Measurements from ENCODE around the gene ARRB1. TPM values are rescaled to one million over a fixed set of nuclear protein-coding genes. Genes with fewer than 3 reads are reported as not detected.
"Not testable (repeated sequence)": the region's sequence is repeated elsewhere in the genome, so short reads cannot be mapped to it uniquely, and the experiment has no call there.

Gene ARRB1
- total and polyA plus RNA-seq, 5 experiments from 2014 or later, result 7.6 to 65.3 (median 12.2) TPM

- POLR2A ChIA-PET, result interaction anchor here (0.7 to 8.0 kb wide), 8 partner anchors 14 to 112 kb away, joined by 3 to 73 read pairs (median 6); partner anchors contain the start of gene ARRB1
- ATAC-seq, result peak; percentile 79 to 90
- no peaks in the 10 kb centered on the region for H3K9me3 Mint-ChIP-seq
Measured at GRCh38 chr11:75384438-75385080, 33.1 kb upstream of the ARRB1 start.

GRCh38 chr11:75383246-75383645, 31.8 kb upstream of the ARRB1 start:
- peak overlapping the region; percentile 84 to 96 (median 92) for H3K27ac Mint-ChIP-seq
- H3K9me3 Mint-ChIP-seq, result no peaks in the 10 kb centered on the region
- peaks cover 13 to 28% (median 27%) of the 10 kb centered on the region in 4 donors for H3K4me1 Mint-ChIP-seq
- peak overlapping the region in 9 of 10 donors; percentile 1 to 90 (median 59) for H3K4me3 Mint-ChIP-seq
- peak in 9 of 10 donors; percentile 27 to 74 (median 40) for DNase-seq
- H3K36me3 Mint-ChIP-seq, result no peaks in the 10 kb centered on the region
- peak; percentile 81 to 82 for ATAC-seq
- no peaks in the 10 kb centered on the region for H3K27me3 Mint-ChIP-seq
- POLR2A ChIA-PET, result interaction anchor here (0.7 to 8.0 kb wide), 9 partner anchors 28 to 142 kb away, joined by 3 to 73 read pairs (median 12); partner anchors contain the start of genes ARRB1 and GDPD5

More at GRCh38 chr11:75384438-75385080, 33.1 kb upstream of the ARRB1 start:
- Mint-ChIP-seq H3K36me3 (no peaks in the 10 kb centered on the region), H3K27ac (peak overlapping the region in 9 of 10 donors; percentile 82 to 96 (median 92)), H3K4me3 (peak overlapping the region in 9 of 10 donors; percentile 57 to 90 (median 81)), H3K27me3 (no peaks in the 10 kb centered on the region), H3K4me1 (peaks cover 13 to 28% (median 27%) of the 10 kb centered on the region in 4 donors)
- peak; percentile 57 to 87 (median 76) for DNase-seq

DNA sequence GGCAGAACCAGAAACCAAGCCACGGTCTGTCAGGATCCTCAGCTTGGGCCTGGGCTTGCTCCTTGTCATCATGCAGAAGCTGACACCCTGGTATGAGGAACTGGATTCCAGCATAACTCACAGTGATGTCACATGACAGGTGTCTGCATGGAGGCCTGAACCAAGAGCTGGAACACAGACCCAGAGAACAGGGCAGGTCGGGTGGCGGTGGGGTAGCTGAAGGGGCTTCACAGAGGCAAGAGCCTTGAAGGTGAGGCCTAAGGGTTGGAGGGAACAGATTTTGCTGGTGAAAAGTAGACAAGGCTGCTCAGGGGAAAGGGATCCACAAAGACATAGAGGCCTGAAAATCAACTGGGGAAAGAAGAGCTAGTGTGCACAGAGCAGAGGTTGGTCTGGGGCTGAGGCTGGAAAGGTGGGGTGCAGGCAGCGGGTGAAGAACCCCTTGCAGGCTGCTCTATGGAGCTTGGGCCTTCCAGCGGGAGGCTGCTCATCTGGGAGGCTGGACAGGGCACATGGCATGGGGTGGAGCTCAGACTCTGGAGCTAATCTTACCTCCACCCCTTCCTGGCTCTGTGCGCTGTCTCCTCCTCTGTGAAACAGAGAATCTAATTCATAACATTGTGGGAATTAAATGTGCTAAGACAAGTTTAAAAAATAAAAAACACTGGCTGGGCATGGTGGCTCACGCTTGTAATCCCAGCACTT, 29.4 kb upstream of the ARRB1 start:
- no peaks in the 10 kb centered on the region for H3K36me3 Mint-ChIP-seq
- H3K4me1 Mint-ChIP-seq, result peaks cover 13 to 29% (median 28%) of the 10 kb centered on the region in 4 donors
- no peaks in the 10 kb centered on the region for H3K27me3 Mint-ChIP-seq
- ATAC-seq (no peak), DNase-seq (no peak)
- peak overlapping the region in 1 of 10 donors; percentile 1 for H3K4me3 Mint-ChIP-seq
- H3K27ac Mint-ChIP-seq, result peak overlapping the region in 9 of 10 donors; percentile 28 to 88 (median 68)
- H3K9me3 Mint-ChIP-seq, result no peaks in the 10 kb centered on the region
- POLR2A ChIA-PET, result interaction anchor here (0.8 to 8.0 kb wide), 7 partner anchors 18 to 104 kb away, joined by 3 to 73 read pairs (median 4); partner anchors contain the start of gene ARRB1

- POLR2A ChIA-PET, result interaction anchor here (0.8 to 8.0 kb wide), 5 partner anchors 18 to 104 kb away, joined by 3 to 73 read pairs (median 4); partner anchors contain the start of gene ARRB1
- ATAC-seq (no peak), DNase-seq (no peak)
- Mint-ChIP-seq H3K27me3 (no peaks in the 10 kb centered on the region), H3K9me3 (no peaks in the 10 kb centered on the region), H3K4me3 (no peak overlapping the region), H3K36me3 (no peaks in the 10 kb centered on the region), H3K4me1 (peaks cover 15 to 29% (median 28%) of the 10 kb centered on the region in 4 donors), H3K27ac (peak overlapping the region in 3 of 10 donors; percentile 45 to 84 (median 68))
Measured at GRCh38 chr11:75380245-75380644, 28.8 kb upstream of the ARRB1 start.

DNA sequence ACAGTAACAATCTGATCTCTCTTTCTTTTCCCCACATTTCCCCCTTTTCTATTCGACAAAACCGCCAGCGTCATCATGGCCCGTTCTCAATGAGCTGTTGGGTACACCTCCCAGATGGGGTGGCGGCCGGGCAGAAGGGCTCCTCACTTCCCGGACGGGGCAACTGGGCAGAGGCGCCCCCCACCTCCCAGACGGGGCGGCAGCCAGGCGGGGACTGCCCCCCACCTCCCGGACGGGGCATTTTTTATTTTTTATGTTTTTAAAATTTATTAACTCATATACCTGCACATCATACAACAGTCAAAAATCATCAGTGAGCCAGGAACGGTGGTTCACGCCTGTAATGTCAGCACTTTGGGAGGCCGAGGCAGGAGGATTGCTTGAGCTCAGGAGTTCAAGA, 27.3 kb upstream of the ARRB1 start:
- H3K4me1 Mint-ChIP-seq, result peaks cover 15 to 18% (median 17%) of the 10 kb centered on the region in 4 donors
- H3K27me3 Mint-ChIP-seq, H3K9me3 Mint-ChIP-seq, DNase-seq, H3K36me3 Mint-ChIP-seq, H3K4me3 Mint-ChIP-seq, H3K27ac Mint-ChIP-seq, ATAC-seq: not testable (repeated sequence)
- POLR2A ChIA-PET, result interaction anchor here (0.7 kb wide), 1 partner anchor 27 kb away, joined by 8 read pairs; no protein-coding TSS in a partner anchor

DNA sequence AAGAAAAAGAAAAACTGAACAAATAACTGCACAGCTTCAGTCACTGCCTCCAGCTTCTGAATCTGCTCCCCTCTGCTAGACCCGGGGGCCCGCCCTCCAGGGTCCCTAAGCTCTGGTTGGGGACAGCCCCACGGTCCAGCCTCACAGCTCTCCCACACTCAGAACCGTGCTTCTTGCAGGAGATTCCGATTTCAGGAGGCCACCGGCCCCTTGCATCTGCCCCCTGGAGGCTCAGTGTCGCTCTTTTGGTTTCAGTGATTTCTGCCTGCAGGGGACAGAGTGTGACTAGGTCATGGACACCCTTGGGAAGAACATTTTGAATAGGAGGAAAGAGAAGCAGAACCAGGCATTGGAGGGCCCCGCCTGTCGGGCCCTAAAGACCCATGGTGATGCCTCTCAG, 24.7 kb upstream of the ARRB1 start:
- Mint-ChIP-seq H3K27ac (peak overlapping the region in 2 of 10 donors; percentile 11 to 27), H3K27me3 (no peaks in the 10 kb centered on the region), H3K4me1 (peaks cover 7 to 18% (median 10%) of the 10 kb centered on the region in 4 donors), H3K9me3 (no peaks in the 10 kb centered on the region), H3K4me3 (no peak overlapping the region), H3K36me3 (no peaks in the 10 kb centered on the region)
- ATAC-seq (no peak), DNase-seq (no peak)
- POLR2A ChIA-PET, result no interaction called here

- H3K27me3 Mint-ChIP-seq, result no peaks in the 10 kb centered on the region
- peaks cover 2 to 13% (median 6%) of the 10 kb centered on the region in 4 donors for H3K4me1 Mint-ChIP-seq
- H3K27ac Mint-ChIP-seq, result peak overlapping the region in 3 of 10 donors; percentile 9 to 49 (median 11)
- POLR2A ChIA-PET, result no interaction called here
- no peaks in the 10 kb centered on the region for H3K36me3 Mint-ChIP-seq
- no peaks in the 10 kb centered on the region for H3K9me3 Mint-ChIP-seq
- no peak overlapping the region for H3K4me3 Mint-ChIP-seq
- ATAC-seq (no peak), DNase-seq (no peak)
Measured at GRCh38 chr11:75375626-75376025, 24.2 kb upstream of the ARRB1 start.

GRCh38 chr11:75374646-75375045, 23.2 kb upstream of the ARRB1 start:
- Mint-ChIP-seq H3K9me3 (peaks cover 0 to 4% (median 2%) of the 10 kb centered on the region in 9 donors), H3K4me1 (peaks cover 6 to 20% (median 11%) of the 10 kb centered on the region in 4 donors), H3K27ac (peak overlapping the region in 1 of 10 donors; percentile 8), H3K27me3 (no peaks in the 10 kb centered on the region), H3K36me3 (no peaks in the 10 kb centered on the region), H3K4me3 (no peak overlapping the region)
- ATAC-seq, result no peak
- POLR2A ChIA-PET, result no interaction called here
- DNase-seq, result no peak

DNA sequence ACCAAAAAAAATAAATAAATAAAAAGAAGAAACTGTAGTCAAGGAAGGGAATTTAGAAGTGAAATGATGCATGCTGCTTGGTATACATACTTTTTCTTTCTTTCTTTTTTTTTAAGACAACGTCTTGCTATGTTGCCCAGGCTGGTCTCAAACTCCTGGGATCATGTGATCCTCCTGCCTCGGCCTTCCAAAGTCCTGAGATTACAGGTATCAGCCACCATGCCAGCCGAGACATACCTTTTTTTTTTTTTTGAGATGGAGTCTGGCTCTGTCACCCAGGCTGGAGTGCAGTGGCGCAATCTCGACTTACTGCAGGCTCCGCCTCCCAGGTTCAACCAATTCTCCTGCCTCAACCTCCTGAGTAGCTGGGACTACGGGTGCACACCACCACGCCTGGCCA, 21.7 kb upstream of the ARRB1 start:
- no peak overlapping the region for H3K4me3 Mint-ChIP-seq
- POLR2A ChIA-PET, result no interaction called here
- H3K27ac Mint-ChIP-seq, result no peak overlapping the region
- peaks cover 8 to 28% (median 15%) of the 10 kb centered on the region in 4 donors for H3K4me1 Mint-ChIP-seq
- no peaks in the 10 kb centered on the region for H3K27me3 Mint-ChIP-seq
- DNase-seq, result no peak
- peaks cover 0 to 10% (median 3%) of the 10 kb centered on the region in 9 donors for H3K9me3 Mint-ChIP-seq
- peaks cover 0 to 2% (median 0%) of the 10 kb centered on the region in 3 donors for H3K36me3 Mint-ChIP-seq
- ATAC-seq, result no peak

GRCh38 chr11:75371949-75372876, 20.8 kb upstream of the ARRB1 start:
- Mint-ChIP-seq H3K4me1 (peaks cover 8 to 31% (median 15%) of the 10 kb centered on the region in 4 donors), H3K27me3 (no peaks in the 10 kb centered on the region), H3K27ac (peak overlapping the region in 2 of 10 donors; percentile 26 to 30), H3K9me3 (peaks cover 0 to 13% (median 3%) of the 10 kb centered on the region in 9 donors), H3K4me3 (no peak overlapping the region), H3K36me3 (peaks cover 0 to 2% (median 0%) of the 10 kb centered on the region in 3 donors)
- POLR2A ChIA-PET, result interaction anchor here (0.8 kb wide), 1 partner anchor 43 kb away, joined by 6 read pairs; no protein-coding TSS in a partner anchor
- no peak for ATAC-seq
- no peak for DNase-seq

GRCh38 chr11:75369560-75370255, 18.2 kb upstream of the ARRB1 start:
- ATAC-seq (peak in 1 of 2 donors; percentile 35), DNase-seq (no peak)
- Mint-ChIP-seq H3K27ac (peak overlapping the region in 9 of 10 donors; percentile 42 to 92 (median 84)), H3K4me3 (peak overlapping the region in 9 of 10 donors; percentile 58 to 87 (median 76)), H3K4me1 (peaks cover 6 to 31% (median 19%) of the 10 kb centered on the region in 4 donors), H3K27me3 (no peaks in the 10 kb centered on the region), H3K9me3 (peaks cover 0 to 13% (median 3%) of the 10 kb centered on the region in 9 donors), H3K36me3 (peaks cover 0 to 2% (median 0%) of the 10 kb centered on the region in 3 donors)
- POLR2A ChIA-PET, result interaction anchor here (0.9 to 1.3 kb wide), 2 partner anchors 30 to 90 kb away, joined by 3 read pairs; no protein-coding TSS in a partner anchor

Measured in naive thymus-derived CD8-positive, alpha-beta T cell (primary cell).